BJ (cell line): Measurements from ENCODE around the gene GRIFIN. TPM values are rescaled to one million over a fixed set of nuclear protein-coding genes. Genes with fewer than 3 reads are reported as not detected.

ENCODE experiments used
- CTCF ChIA-PET: fragments of 350-600 bp; formaldehyde crosslinking; extraction: SDS; loops from one replicate; lab custom pipeline; 2021; ENCODE audit warnings: antibody characterized with exemption, inconsistent platforms; lab: Yijun Ruan, JAX
- POLR2A ChIA-PET: fragments of 300-600 bp; sonication (Branson Sonifier 250); formaldehyde crosslinking; extraction: SDS; loops from one replicate; lab custom pipeline; 2021; ENCODE audit warnings: antibody characterized with exemption; lab: Charles Lee
- DNase-seq: peaks from one replicate; pipeline ENCODE4 v3.0.0-alpha.2; 2011; ENCODE audit warnings: low read depth
- H3K27me3 ChIP-seq: 2 replicates; pipeline ENCODE4 v1.6.0; 2011; ENCODE audit warnings: low read length; ENCODE audit not compliant: control insufficient read depth, insufficient read depth
- H3K36me3 ChIP-seq: 2 replicates; pipeline ENCODE4 v1.5.1; 2011; ENCODE audit warnings: low read length; ENCODE audit not compliant: control insufficient read depth, insufficient read depth
- H3K4me3 ChIP-seq: 2 replicates; pipeline ENCODE4 v1.5.1; 2011; ENCODE audit warnings: low read depth, mild to moderate bottlenecking, control low read depth, low read length
- CTCF ChIP-seq: IDR thresholded peaks from 2 replicates; pipeline ENCODE4 v1.5.1; 2011; ENCODE audit warnings: low read depth, mild to moderate bottlenecking, control low read depth, inconsistent platforms, low read length, moderate library complexity; ENCODE audit not compliant: insufficient read depth
- polyA plus RNA-seq: library from polyadenylated mRNA; depleted of rRNA; stranded (reverse); fragments of >200 nt; gene quantifications from 2 replicates; pipeline ENCODE4 v1.2.3, GENCODE V29; 2011

The GRIFIN gene
- polyA plus RNA-seq, 1 experiment = not detected

DNA sequence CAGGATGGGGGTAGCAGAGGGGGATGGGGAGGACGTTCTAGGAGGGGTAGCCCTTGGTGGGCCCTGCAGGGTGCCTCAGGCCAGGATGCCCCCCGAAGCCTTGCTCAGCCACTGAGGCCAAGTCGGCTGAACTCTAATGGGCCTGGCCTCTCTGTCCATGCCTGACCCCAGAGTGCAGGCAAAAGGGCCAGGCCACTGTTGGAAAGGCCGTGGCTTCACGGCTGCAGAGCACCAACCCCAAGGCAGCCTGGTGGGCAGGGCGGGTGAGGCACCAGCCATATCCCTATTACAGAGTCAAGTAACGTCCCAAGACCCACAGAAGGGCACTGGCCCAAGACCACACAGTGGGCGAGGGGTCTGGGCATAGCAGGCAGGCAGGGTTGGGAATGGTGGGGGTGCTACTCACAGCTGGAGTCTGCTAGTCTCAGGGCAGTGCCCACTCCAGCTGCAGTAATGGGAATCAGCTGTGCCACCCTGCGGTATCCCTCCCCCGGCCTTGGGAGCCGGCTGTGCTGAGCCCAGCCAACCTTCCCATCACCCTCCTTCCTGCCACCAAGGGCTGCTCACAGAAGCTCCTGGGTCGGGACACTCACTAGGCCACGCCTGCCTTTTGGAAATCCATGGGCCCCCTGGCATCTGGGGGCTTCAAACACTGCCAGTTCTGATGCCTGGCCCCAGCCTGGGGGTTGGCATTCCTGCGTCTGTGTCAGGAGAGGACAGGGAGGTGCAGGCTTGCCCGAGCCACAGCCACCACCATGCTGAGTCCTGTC is 39.4 kb upstream of the GRIFIN start:
- ChIA-PET POLR2A (no interaction called here), CTCF (interaction anchor here (0.6 to 0.9 kb wide), 3 partner anchors 17 to 117 kb away, joined by 3 read pairs; no protein-coding TSS in a partner anchor)
- H3K36me3 ChIP-seq = no peaks in the 10 kb centered on the region
- TF ChIP-seq CTCF = no peak
- DNase-seq = no peak
- no peak overlapping the region for H3K4me3 ChIP-seq
- no peaks in the 10 kb centered on the region for H3K27me3 ChIP-seq

GRCh38 chr7:2514473-2515423 is 38.5 kb upstream of the GRIFIN start:
- POLR2A ChIA-PET = no interaction called here
- DNase-seq = no peak

DNA sequence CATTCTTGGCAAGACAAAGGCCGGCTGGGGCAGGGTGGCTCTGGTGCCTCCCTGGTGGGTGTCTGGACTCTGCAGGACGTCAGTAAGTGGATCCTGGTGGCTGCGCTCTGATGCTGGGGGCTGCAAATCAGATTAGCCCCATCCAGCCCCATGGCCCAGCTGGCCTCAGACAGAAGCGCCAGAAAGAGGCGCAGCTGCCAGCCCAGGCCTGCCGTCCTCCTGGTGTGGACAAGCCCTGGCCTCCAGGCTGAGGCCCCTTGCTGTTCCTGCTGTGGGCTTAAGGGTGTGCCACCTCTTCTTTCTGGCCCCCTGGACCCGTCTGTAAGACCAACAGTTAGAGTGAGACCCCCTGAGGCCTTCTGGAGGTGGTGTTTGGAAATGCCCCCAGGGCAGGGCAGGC is 37.5 kb upstream of the GRIFIN start:
- Histone ChIP-seq H3K27me3 (no peaks in the 10 kb centered on the region), H3K36me3 (no peaks in the 10 kb centered on the region), H3K4me3 (no peak overlapping the region)
- no peak for TF ChIP-seq CTCF
- POLR2A ChIA-PET = no interaction called here
- CTCF ChIA-PET = no interaction called here
- no peak for DNase-seq

More at GRCh38 chr7:2514473-2515423, 38.5 kb upstream of the GRIFIN start:
- Histone ChIP-seq H3K36me3 (no peaks in the 10 kb centered on the region), H3K4me3 (no peak overlapping the region), H3K27me3 (no peaks in the 10 kb centered on the region)
- CTCF ChIA-PET = interaction anchor here (0.6 kb wide), 1 partner anchor 117 kb away, joined by 3 read pairs; no protein-coding TSS in a partner anchor
- no peak for TF ChIP-seq CTCF

DNA sequence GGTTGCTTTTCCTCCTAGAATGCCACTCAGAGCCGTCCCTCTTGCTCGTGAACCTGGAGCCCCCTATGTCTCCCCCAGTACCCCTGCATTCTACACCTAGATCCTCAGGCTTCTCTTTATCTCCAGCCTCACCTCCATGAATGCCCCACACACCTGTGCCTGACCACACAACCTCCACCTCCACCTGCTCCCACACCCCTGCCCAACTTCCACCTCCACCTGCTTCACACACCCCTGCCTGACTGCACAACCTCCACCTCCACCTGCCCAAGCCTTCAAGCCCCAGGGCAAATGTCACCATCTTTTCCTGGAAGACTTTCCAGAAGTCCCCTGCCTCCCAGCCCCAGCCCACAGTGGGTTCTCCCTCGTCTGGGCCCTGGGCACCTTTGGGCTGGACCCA is 36.5 kb upstream of the GRIFIN start:
- no peak for DNase-seq
- TF ChIP-seq CTCF = no peak
- ChIA-PET POLR2A (no interaction called here), CTCF (no interaction called here)
- Histone ChIP-seq H3K4me3 (no peak overlapping the region), H3K27me3 (no peaks in the 10 kb centered on the region), H3K36me3 (no peaks in the 10 kb centered on the region)

DNA sequence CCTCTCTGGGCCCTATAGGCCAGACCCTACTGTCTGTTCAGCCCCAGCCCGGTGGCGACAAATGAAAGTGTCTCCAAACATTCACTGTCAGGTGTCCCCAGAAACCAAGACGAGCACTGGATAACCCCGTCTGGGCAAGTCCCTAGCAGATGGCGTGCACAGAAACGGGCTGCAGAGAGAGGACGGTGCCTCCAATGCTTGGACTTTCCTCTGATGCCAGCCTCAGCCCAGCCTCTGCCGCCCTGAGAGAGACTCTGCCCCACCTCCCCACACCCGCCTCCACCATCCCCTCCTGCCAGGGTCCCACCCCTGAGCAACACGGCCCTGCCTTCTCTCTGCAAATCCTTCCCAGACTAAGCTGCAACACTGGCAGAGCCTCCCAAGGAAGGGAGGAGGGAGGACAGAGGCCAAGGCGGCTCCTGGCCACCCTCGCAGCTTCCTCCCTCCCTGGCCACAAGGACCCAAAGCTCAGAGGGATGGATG is 36.0 kb upstream of the GRIFIN start:
- no peak for TF ChIP-seq CTCF
- no peak overlapping the region for H3K4me3 ChIP-seq
- no peaks in the 10 kb centered on the region for H3K27me3 ChIP-seq
- CTCF ChIA-PET = no interaction called here
- no peak for DNase-seq
- H3K36me3 ChIP-seq = no peaks in the 10 kb centered on the region
- POLR2A ChIA-PET = no interaction called here
